ENCODE measurements around the gene ASTE1. TPM values are rescaled to one million over a fixed set of nuclear protein-coding genes. Genes with fewer than 3 reads are reported as not detected.

ASTE1 gene
- total and polyA plus RNA-seq, 9 of the 15 experiments (the other 6 are each of a cell fraction or from before 2014, with no cell fraction given): 3.5 to 12.1 (median 6.9) TPM

DNA sequence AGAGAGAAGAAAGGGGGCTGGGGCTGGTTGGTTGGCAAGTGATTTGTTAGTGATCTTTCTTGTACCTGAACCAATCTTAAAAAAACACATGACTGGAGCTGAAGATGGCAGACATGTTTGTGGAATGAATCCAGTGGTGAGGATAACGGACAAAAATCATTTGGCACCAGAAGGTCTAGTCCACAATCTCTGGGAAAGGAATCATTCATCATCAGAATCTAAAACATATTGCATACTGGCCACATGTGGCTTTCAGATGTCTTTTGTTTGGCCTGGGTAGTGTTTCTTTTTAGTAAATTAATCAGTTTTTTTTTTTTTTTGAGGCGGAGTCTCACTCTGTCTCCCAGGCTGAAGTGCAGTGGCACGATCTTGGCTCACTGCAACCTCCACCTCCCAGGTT, 5.0 kb upstream of the ASTE1 start:
- Histone ChIP-seq H3K9me3 (replicated peaks; ENCODE audit: control insufficient read depth, insufficient read depth, low read depth, low read length) (no peaks in the 10 kb centered on the region), H3K27me3 (ENCODE audit: control insufficient read depth in 2 of 2, insufficient read depth in 2 of 2, low read length in 2 of 2) (no peaks in the 10 kb centered on the region), H3K36me3 (ENCODE audit: control insufficient read depth, insufficient read depth, low read length) (no peaks in the 10 kb centered on the region), H3K4me1 (replicated peaks in 1 of 2; ENCODE audit: control insufficient read depth in 2 of 2, insufficient read depth in 2 of 2, low read length in 2 of 2) (peaks cover 3% of the 10 kb centered on the region in 2 experiments; a peak in 3 of 5 replicates), H3K4me2 (ENCODE audit: insufficient read depth, low read length) (no peak overlapping the region), H3K9ac (ENCODE audit: insufficient read depth in 1 of 2, low read depth in 2 of 2, low read length in 2 of 2) (no peak overlapping the region), H3K27ac (ENCODE audit: extremely low read depth, low read depth, low read length) (no peak overlapping the region), H4K20me1 (replicated peaks; ENCODE audit: control insufficient read depth, insufficient read depth, low read length) (no peaks in the 10 kb centered on the region), H2AFZ (ENCODE audit: low read depth, low read length) (no peak overlapping the region), H3K79me2 (ENCODE audit: control insufficient read depth, insufficient read depth, low read length) (no peaks in the 10 kb centered on the region), H3K4me3 (no peak overlapping the region), H3K9me1 (ENCODE audit: control insufficient read depth, insufficient read depth, low read length) (no peaks in the 10 kb centered on the region)
- TF ChIP-seq RBFOX2 (IDR thresholded peaks at IDR 0.05; ENCODE audit: low read depth, low read length): no peak
- no peak for TF ChIP-seq E2F3 (CRISPR knock-in tag; IDR thresholded peaks at IDR 0.05)
- no peak for TF ChIP-seq CBX3 (IDR thresholded peaks at IDR 0.05; ENCODE audit: borderline replicate concordance in 1 of 2, low read length in 2 of 2)
- TF ChIP-seq, protein P1, sequence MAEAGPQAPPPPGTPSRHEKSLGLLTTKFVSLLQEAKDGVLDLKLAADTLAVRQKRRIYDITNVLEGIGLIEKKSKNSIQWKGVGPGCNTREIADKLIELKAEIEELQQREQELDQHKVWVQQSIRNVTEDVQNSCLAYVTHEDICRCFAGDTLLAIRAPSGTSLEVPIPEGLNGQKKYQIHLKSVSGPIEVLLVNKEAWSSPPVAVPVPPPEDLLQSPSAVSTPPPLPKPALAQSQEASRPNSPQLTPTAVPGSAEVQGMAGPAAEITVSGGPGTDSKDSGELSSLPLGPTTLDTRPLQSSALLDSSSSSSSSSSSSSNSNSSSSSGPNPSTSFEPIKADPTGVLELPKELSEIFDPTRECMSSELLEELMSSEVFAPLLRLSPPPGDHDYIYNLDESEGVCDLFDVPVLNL (CRISPR knock-in tag; IDR thresholded peaks at IDR 0.05; ENCODE audit: low read depth): no peak
- no peak for TF ChIP-seq ZNF584 (CRISPR knock-in tag; IDR thresholded peaks at IDR 0.05; ENCODE audit: low read depth)
- TF ChIP-seq, protein P2, sequence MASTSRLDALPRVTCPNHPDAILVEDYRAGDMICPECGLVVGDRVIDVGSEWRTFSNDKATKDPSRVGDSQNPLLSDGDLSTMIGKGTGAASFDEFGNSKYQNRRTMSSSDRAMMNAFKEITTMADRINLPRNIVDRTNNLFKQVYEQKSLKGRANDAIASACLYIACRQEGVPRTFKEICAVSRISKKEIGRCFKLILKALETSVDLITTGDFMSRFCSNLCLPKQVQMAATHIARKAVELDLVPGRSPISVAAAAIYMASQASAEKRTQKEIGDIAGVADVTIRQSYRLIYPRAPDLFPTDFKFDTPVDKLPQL (IDR thresholded peaks at IDR 0.05; ENCODE audit: extremely low read depth, insufficient read length): no peak
- POLR2A ChIA-PET: no interaction called here
- FAIRE-seq: no peak
- in situ Hi-C loops (cut with MboI) (loop anchor here (25.0 kb wide), 2 partner anchors 456 to 981 kb away; no protein-coding TSS in a partner anchor), intact Hi-C loops (cut with micrococcal nuclease) (loop anchor here (2.0 kb wide), 1 partner anchor 997 kb away; no protein-coding TSS in a partner anchor)
- CTCF ChIA-PET (ENCODE audit: low intra/inter-chr PET ratio): no interaction called here
- DNase-seq (ENCODE audit: extremely low read depth in 1 of 4, low spot score in 3 of 4): no peak
- 80% methylated on average over 1 of the region's 3 CpGs for WGBS (ENCODE audit: insufficient coverage, low coverage, missing lambda C conversion rate)
- ATAC-seq: no peak
- no TSS peak for BruUV-seq (replicated peaks)

Data from K562 (cell line).